T-helper 2 cell (primary cell): ENCODE data around the gene ALOX12.
"Not testable (repeated sequence)": the region's sequence is repeated elsewhere in the genome, so short reads cannot be mapped to it uniquely, and the experiment has no call there.

Experiments
- DNase-seq, 5 experiments: peaks; one replicate each; pipeline versions ENCODE4 v3.0.0 to v3.0.0-alpha.2; 2012 to 2022
- total RNA-seq, 2 donors: gene quantifications; one replicate each; lab custom pipeline; 2026; lab: John Stamatoyannopoulos, UW

ALOX12 gene, protein sequence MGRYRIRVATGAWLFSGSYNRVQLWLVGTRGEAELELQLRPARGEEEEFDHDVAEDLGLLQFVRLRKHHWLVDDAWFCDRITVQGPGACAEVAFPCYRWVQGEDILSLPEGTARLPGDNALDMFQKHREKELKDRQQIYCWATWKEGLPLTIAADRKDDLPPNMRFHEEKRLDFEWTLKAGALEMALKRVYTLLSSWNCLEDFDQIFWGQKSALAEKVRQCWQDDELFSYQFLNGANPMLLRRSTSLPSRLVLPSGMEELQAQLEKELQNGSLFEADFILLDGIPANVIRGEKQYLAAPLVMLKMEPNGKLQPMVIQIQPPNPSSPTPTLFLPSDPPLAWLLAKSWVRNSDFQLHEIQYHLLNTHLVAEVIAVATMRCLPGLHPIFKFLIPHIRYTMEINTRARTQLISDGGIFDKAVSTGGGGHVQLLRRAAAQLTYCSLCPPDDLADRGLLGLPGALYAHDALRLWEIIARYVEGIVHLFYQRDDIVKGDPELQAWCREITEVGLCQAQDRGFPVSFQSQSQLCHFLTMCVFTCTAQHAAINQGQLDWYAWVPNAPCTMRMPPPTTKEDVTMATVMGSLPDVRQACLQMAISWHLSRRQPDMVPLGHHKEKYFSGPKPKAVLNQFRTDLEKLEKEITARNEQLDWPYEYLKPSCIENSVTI
- 0 reads per million in 2 donors for total RNA-seq

DNA sequence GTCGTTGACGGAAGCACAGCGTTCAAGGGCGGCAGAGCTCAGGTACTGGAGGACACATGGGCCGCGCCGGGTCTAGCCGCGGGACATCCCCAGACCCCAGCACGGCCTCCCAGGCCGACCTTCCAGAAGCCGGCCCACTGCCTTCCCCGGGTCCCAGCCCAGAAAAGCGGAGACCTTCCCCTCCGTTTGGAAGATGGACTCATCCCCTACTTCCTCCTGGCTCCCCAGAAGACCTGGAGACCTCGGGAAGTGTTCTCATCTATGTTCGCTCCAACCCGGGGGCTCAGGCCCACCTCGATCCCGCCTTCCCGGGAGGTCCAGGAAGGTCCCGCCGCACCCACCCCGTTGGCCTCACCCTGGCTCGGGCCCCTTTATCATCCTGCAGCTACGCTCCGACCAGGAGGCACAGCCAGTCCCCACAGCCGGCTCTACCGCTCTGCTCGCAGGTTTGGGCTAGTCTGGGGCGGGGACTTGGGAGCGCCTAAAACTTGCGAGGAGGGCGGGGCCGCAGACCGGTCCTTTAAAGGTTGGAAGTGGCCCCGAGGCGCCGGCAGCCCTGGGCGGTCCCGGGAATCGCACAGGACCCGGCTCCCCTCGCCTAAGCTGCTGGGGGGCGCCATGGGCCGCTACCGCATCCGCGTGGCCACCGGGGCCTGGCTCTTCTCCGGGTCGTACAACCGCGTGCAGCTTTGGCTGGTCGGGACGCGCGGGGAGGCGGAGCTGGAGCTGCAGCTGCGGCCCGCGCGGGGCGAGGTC lies at the start of gene ALOX12:
TSS of gene ALOX12 (plus strand) at position 550 of the 756 bp plus-strand sequence. CDS start at position 619, 69 bp downstream.
- no peak for DNase-seq

GRCh38 chr17:6947745-6948144 lies 48.1 kb upstream of the ALOX12 start:
- no peak for DNase-seq

DNA sequence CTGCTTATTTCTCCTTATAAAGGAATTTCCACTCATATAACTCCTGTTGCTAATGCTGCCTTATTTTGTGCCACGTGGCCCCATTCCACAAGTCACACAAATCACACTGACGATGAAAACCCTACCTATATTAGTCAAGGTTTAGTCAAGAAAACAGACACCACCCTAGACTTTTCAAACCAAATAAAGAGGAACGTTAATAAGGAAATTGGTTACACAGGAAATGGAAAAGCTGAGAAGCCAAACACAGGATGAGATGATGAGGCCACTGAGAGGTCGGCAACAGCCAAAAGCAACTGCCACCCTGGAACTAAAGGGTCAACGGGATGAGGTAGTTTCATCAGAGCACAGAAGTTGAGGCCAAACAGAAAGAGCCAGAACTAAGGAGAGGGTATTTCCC lies 47.3 kb upstream of the ALOX12 start:
- no peak for DNase-seq

- no peak for DNase-seq
These were observed 46.9 kb upstream of the ALOX12 start for GRCh38 chr17:6948976-6949375.

DNA sequence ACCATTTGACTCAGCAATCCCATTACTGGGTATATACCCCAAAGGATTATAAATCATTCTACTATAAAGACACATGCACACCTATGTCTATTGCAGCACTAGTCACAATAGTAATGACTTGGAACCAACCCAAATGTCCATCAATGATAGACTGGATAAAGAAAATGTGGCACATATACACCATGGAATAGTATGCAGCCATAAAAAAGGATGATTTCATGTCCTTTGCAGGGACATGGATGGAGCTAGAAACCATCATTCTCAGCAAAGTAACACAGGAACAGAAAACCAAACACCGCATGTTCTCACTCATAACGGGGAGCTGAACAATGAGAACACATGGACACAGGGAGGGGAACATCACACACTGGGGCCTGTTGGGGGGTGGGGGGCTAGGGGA lies 44.9 kb upstream of the ALOX12 start:
- not testable (repeated sequence) for DNase-seq

GRCh38 chr17:6953689-6954088 lies 42.2 kb upstream of the ALOX12 start:
- no peak for DNase-seq

DNA sequence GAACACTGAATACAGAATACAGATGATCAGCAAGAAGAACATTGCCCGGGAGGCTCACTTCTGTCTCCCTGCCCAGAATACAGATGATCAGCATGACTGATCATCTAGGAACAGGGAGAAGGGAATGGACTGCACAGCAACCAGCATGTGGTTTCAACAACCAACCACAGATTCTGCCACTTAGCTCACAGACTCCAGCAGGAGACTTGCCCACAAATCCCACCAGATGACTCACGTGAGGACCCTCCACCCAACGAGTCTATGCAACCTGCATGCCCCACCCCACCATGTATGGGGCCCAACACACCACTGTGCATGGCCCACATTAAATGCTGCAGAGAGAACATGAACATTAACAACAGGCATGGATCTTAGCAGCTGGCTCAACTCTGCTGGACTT lies 36.1 kb upstream of the ALOX12 start:
- no peak for DNase-seq

- peak in 1 of 5 experiments; percentile 27 for DNase-seq
These were observed 26.5 kb upstream of the ALOX12 start for GRCh38 chr17:6969323-6969726.

- DNase-seq = no peak
These were observed 24.9 kb upstream of the ALOX12 start for GRCh38 chr17:6970992-6971391.

GRCh38 chr17:6979440-6979839 lies 16.4 kb upstream of the ALOX12 start:
- DNase-seq = not testable (repeated sequence)

DNA sequence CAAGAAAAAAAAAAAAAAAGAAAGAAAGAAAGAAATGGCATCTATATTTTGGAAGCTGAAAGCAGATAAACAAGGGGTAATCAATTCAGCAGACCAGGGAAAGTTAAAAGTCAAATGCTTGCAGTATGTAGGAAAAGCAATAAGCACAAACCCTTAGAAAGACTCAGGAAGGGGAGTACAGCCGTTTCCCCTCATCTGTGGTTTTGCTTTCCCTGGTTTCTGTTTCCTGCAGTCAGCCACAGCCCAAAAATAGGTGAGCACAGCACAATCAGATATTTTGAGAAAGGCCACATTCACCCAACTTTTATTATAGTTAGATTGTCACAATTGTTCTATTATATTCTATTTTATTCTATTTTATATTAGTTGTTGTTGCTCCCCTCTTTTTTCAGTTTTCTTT lies 14.4 kb upstream of the ALOX12 start:
- DNase-seq = no peak

DNA sequence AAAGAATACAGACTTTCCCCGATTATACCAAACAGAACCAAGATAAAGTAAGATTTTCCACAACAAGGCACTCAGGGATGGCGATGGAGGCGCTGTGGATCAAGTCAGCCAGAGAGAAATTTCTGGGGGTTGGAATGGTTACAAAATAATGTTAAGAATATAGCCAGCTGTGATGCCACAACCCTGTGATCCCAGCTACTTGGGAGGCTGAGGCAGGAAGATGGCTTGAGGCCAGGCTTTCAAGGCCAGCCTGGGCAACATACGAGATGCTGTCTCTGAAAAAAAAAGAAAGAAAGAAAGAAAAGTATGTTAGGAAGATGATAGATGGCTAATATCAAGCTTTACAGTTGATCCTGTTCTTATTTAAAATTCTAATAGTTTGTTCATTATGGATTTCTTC lies 10.6 kb upstream of the ALOX12 start:
- no peak for DNase-seq

DNA sequence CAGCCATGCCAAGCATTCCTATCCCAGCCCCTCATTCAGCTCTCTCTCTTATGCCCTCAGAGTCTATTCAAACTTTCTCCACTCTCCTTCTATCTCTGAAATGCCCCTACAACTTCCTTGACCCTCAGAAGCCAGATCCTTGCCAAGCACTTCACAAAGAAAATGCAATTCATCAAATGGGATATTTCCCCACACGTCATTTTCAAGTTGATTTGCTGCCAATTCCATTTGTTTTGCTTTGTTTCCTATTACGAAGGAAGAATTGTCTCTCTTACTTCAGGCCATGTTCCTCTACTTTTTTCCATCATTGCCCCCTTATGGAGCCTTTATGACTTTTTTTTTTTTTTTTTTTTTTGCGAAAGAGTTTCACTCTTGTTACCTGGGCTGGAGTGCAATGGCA lies 9.2 kb upstream of the ALOX12 start:
- no peak for DNase-seq

DNA sequence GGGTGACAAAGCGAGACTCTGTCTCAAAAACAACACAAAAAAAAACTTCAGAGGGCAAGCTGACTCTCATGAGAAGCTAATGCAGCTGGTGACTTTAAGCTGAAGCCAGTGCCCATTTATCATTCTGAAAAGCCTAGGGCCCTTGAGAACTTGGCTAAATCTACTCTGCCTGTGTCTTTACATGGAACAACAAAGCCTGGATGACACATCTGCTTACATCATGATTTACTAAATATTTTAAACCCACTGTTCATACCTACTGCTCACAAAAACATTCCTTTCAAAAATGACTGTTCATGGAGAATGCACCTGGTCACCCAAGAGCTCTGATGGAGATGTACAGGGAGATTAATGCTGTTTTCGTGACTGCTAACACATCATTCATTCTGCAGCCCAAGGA lies 6.1 kb upstream of the ALOX12 start:
- no peak for DNase-seq

DNA sequence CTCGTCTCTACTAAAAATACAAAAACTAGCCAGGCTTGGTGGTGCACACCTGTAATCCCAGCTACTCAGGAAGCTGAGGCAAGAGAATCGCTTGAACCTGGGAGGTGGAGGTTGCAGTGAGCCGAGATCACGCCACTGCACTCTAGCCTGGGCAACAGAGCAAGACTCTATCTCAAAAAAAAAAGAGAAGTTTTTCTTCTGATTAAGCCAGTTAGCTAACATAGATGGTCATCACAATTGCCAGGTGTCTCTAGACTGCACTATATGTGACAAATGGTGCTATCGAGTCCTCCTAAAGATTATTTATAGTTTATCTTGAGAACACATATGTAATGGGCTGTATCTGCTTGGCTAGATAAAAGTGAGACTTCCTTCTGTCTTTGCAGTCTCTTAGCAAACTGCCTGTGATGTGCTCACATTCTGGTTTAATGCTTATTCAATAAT lies 2.2 kb upstream of the ALOX12 start:
- DNase-seq = not testable (repeated sequence)

DNA sequence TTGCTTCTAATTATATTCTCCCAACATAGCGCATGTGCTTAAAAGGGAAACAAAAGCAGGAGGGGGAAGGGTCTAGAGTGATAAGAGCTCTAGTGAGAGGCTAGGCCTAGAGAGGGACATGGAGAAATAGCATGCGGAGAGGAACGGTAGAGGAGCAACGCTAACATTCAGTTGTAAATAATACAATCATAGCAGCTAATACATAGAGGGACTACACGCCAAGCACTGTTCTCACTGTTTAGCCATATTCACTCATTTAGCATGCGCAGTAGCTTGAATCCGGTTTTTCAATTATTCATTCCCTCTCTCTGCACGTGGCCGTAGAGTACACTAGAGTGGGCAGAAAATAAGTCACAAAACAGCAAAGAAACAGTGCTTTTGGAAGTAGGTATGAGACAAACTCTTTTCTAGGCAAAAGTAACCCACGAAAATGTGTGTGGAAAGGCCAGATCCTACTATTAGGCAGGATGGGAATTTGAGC lies 1.7 kb upstream of the ALOX12 start:
- no peak for DNase-seq

- DNase-seq = no peak
These were observed 1.1 kb upstream of the ALOX12 start for GRCh38 chr17:6994666-6995256.

DNA sequence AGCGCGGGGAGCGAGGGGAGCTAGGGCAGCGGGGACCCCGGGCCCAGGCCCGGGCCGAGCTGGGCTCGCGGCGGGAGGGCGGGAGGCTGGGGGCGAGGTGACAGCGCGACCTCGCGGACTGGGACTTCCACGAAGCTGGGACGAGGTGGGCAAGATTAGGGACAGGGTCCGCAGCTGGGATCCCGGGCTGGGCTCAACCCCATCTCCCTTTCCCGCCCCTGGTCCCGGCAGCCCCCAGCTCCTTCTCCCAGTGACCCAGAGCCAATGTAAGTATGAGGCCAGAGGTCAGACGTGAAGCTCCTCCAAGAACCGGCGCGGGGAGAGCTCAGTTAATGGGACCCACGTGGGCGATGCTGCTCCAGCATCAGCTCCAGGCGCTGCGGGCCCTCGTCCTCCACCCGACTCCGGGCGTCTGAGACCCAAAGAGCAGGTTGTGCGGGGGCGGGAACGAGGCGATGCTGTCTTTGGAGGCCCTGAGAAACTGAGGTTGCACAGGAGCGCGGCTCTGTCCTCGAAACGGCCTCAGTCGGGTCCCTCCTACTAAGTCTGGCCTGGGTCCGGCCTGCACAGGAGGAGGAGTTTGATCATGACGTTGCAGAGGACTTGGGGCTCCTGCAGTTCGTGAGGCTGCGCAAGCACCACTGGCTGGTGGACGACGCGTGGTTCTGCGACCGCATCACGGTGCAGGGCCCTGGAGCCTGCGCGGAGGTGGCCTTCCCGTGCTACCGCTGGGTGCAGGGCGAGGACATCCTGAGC lies 585 bp downstream of the ALOX12 start:
- DNase-seq = no peak

- no peak for DNase-seq
These were observed 1.3 kb downstream of the ALOX12 start for GRCh38 chr17:6997171-6997570.

DNA sequence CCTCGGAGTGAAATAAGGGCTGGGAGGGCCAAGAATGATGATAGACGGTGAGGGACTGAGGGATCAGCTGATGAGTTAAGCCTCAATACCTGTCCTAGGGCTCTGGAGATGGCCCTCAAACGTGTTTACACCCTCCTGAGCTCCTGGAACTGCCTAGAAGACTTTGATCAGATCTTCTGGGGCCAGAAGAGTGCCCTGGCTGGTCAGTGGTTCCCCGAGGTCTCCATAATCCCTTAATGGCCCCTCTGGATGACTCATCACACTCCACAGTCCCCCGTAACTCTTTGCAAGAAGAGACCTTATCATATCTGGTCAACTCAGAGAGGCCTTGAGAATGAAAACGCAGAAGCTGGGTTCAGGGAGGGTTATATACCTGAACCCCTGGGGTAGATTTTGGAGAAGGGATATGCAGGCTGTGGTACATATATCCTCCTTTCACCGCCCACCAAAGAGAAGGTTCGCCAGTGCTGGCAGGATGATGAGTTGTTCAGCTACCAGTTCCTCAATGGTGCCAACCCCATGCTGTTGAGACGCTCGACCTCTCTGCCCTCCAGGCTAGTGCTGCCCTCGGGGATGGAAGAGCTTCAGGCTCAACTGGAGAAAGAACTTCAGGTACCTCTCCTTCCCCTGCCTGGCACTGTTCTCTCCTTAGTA lies 3.1 kb downstream of the ALOX12 start:
- DNase-seq = no peak

DNA sequence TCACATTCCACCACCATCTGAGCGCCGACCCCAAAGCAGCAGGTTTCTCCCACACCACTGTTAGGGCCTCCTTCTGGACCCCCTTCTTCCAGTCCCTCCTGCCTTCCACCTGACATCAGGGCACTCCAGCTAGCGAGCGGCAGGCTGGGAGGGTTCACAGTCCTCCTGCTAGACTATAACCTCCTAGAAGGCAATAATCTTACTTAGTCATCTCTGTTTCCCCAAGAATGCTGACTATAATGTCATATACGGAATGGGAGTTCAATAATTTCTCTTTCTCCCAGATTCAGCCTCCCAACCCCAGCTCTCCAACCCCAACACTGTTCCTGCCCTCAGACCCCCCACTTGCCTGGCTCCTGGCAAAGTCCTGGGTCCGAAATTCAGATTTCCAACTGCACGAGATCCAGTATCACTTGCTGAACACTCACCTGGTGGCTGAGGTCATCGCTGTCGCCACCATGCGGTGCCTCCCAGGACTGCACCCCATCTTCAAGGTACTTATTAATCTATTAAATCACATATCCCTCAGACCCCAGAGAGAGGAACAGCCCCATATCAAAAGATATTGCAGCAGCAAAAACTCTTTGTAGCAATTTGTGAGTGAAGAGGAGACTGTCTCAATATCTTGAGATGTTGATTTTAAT lies 5.6 kb downstream of the ALOX12 start:
- peak in 3 of 5 experiments; percentile 34 to 43 (median 35) for DNase-seq
